ENCODE data around the gene FUCA1.

- TF ChIP-seq ARNTL (CRISPR knock-in tag; IDR thresholded peaks at IDR 0.05; ENCODE audit: borderline replicate concordance, low read depth) (no peak), ZC3H10 (CRISPR knock-in tag; IDR thresholded peaks at IDR 0.05) (no peak), PATZ1 (CRISPR knock-in tag; IDR thresholded peaks at IDR 0.05; ENCODE audit: borderline replicate concordance) (no peak), TOX (CRISPR knock-in tag; IDR thresholded peaks at IDR 0.05; ENCODE audit: borderline replicate concordance) (no peak), ISL1 (CRISPR knock-in tag; IDR thresholded peaks at IDR 0.05) (no peak), BACH2 (CRISPR knock-in tag; IDR thresholded peaks at IDR 0.05; ENCODE audit: borderline replicate concordance) (no peak), ZNF70 (CRISPR knock-in tag; IDR thresholded peaks at IDR 0.05) (no peak), ZNF8 (CRISPR knock-in tag; IDR thresholded peaks at IDR 0.05) (no peak)
- TF ChIP-seq, protein P1, sequence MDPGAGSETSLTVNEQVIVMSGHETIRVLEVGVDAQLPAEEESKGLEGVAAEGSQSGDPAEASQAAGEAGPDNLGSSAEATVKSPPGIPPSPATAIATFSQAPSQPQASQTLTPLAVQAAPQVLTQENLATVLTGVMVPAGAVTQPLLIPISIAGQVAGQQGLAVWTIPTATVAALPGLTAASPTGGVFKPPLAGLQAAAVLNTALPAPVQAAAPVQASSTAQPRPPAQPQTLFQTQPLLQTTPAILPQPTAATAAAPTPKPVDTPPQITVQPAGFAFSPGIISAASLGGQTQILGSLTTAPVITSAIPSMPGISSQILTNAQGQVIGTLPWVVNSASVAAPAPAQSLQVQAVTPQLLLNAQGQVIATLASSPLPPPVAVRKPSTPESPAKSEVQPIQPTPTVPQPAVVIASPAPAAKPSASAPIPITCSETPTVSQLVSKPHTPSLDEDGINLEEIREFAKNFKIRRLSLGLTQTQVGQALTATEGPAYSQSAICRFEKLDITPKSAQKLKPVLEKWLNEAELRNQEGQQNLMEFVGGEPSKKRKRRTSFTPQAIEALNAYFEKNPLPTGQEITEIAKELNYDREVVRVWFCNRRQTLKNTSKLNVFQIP (CRISPR knock-in tag; IDR thresholded peaks at IDR 0.05; ENCODE audit: borderline replicate concordance, low read depth), result no peak
- TF ChIP-seq, protein P2, sequence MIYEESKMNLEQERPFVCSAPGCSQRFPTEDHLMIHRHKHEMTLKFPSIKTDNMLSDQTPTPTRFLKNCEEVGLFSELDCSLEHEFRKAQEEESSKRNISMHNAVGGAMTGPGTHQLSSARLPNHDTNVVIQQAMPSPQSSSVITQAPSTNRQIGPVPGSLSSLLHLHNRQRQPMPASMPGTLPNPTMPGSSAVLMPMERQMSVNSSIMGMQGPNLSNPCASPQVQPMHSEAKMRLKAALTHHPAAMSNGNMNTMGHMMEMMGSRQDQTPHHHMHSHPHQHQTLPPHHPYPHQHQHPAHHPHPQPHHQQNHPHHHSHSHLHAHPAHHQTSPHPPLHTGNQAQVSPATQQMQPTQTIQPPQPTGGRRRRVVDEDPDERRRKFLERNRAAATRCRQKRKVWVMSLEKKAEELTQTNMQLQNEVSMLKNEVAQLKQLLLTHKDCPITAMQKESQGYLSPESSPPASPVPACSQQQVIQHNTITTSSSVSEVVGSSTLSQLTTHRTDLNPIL (CRISPR knock-in tag; IDR thresholded peaks at IDR 0.05; ENCODE audit: low read depth), result no peak
Observed at GRCh38 chr1:23854568-23854967, 13.5 kb downstream of the FUCA1 start.
